Lower leg skin (tissue), 3 donors: ENCODE measurements around the gene BORCS5.

Source experiments
- POLR2A ChIP-seq, 2 donors: fragments of 450-650 bp; IDR thresholded peaks; one replicate each; pipeline ENCODE4 v1.6.1; 2016 to 2017; ENCODE audit warnings: antibody characterized with exemption in 2 of 2, mild to moderate bottlenecking in 1 of 2, moderate library complexity in 1 of 2
- TF ChIP-seq, protein P1 (sequence below), 3 donors: fragments of 450-650 bp; IDR thresholded peaks; one replicate each; pipeline ENCODE4 v1.5.1; 2016; ENCODE audit warnings: antibody characterized with exemption in 3 of 3, mild to moderate bottlenecking in 3 of 3, moderate library complexity in 2 of 3

DNA sequence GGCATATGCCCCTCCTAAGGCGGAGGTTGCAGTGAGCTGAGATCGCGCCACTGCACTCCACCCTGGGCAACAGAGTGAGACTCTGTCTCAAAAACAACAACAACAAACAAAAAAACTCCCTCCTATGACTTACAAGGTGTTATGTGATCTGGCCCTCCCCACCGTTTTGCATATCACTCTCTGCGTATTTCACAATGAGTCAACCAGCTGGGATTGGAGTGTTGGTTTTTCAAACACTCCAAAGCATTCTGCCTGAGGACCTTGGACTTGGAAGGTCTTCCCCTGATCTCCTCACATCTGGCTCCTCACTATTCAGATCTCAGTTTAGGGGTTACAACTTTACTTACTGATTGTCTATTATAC lies 20.8 kb upstream of the BORCS5 start:
- TF ChIP-seq, protein P1, sequence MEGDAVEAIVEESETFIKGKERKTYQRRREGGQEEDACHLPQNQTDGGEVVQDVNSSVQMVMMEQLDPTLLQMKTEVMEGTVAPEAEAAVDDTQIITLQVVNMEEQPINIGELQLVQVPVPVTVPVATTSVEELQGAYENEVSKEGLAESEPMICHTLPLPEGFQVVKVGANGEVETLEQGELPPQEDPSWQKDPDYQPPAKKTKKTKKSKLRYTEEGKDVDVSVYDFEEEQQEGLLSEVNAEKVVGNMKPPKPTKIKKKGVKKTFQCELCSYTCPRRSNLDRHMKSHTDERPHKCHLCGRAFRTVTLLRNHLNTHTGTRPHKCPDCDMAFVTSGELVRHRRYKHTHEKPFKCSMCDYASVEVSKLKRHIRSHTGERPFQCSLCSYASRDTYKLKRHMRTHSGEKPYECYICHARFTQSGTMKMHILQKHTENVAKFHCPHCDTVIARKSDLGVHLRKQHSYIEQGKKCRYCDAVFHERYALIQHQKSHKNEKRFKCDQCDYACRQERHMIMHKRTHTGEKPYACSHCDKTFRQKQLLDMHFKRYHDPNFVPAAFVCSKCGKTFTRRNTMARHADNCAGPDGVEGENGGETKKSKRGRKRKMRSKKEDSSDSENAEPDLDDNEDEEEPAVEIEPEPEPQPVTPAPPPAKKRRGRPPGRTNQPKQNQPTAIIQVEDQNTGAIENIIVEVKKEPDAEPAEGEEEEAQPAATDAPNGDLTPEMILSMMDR (IDR thresholded peaks at IDR 0.05): no peak
- TF ChIP-seq POLR2A (IDR thresholded peaks at IDR 0.05): no peak
